GM23338 (cell line): ENCODE measurements around the gene XKR8. TPM values are rescaled to one million over a fixed set of nuclear protein-coding genes. Genes with fewer than 3 reads are reported as not detected.

Experiments
- ATAC-seq: fragments of 200-7000 bp; cut with Tn5 transposase; 3 replicates; pipeline ENCODE4 v1.9.1; 2020
- DNase-seq: peaks from one replicate; pipeline ENCODE4 v3.0.0-alpha.2; 2015; ENCODE audit warnings: low spot score
- H2AFZ ChIP-seq: fragments of 200-600 bp; sonication (generic); 2 replicates; pipeline ENCODE4 v1.8.0; 2016; ENCODE audit warnings: antibody characterized with exemption, mild to moderate bottlenecking, moderate library complexity
- H3F3A ChIP-seq: fragments of 200-600 bp; sonication (generic); replicated peaks from 2 replicates; pipeline ENCODE4 v1.8.0; 2017; ENCODE audit warnings: antibody characterized with exemption, mixed run types, low read depth
- H3K27ac ChIP-seq: fragments of 200-600 bp; sonication (generic); 2 replicates; pipeline ENCODE4 v1.6.1; 2016; ENCODE audit warnings: low read depth
- H3K27me3 ChIP-seq: fragments of 200-600 bp; sonication (generic); 2 replicates; pipeline ENCODE4 v1.8.0; 2016; ENCODE audit warnings: mild to moderate bottlenecking, mixed run types, moderate library complexity; ENCODE audit not compliant: insufficient read depth
- H3K36me3 ChIP-seq: fragments of 200-600 bp; sonication (generic); 2 replicates; pipeline ENCODE4 v1.8.0; 2016; ENCODE audit warnings: mild to moderate bottlenecking; ENCODE audit not compliant: insufficient read depth
- H3K4me1 ChIP-seq: fragments of 200-600 bp; sonication (generic); 2 replicates; pipeline ENCODE4 v1.8.0; 2016; ENCODE audit warnings: mild to moderate bottlenecking, moderate library complexity; ENCODE audit not compliant: insufficient read depth
- H3K4me2 ChIP-seq: fragments of 200-600 bp; sonication (generic); 2 replicates; pipeline ENCODE4 v1.7.1; 2017; ENCODE audit warnings: mixed run types
- H3K4me3 ChIP-seq: fragments of 200-600 bp; sonication (generic); 2 replicates; pipeline ENCODE4 v1.6.1; 2016; ENCODE audit warnings: mixed run types
- H3K79me2 ChIP-seq: fragments of 200-600 bp; sonication (generic); replicated peaks from 2 replicates; pipeline ENCODE4 v1.8.0; 2017; ENCODE audit warnings: mild to moderate bottlenecking; ENCODE audit not compliant: insufficient read depth
- H3K9me2 ChIP-seq: fragments of 200-600 bp; sonication (generic); 2 replicates; pipeline ENCODE4 v1.8.0; 2017; ENCODE audit not compliant: insufficient read depth
- H4K20me1 ChIP-seq: fragments of 200-600 bp; sonication (generic); replicated peaks from 2 replicates; pipeline ENCODE4 v1.8.0; 2017; ENCODE audit warnings: mild to moderate bottlenecking; ENCODE audit not compliant: insufficient read depth
- H3K27ac Mint-ChIP-seq: 2 replicates; pipeline ENCODE4 v1.8.0; 2020; ENCODE audit warnings: inconsistent platforms, mild to moderate bottlenecking, moderate library complexity, mixed read lengths
- H3K27me3 Mint-ChIP-seq: 3 replicates; pipeline ENCODE4 v1.8.0; 2022; ENCODE audit warnings: low read depth, mild to moderate bottlenecking, moderate library complexity, mixed read lengths, inconsistent platforms; ENCODE audit not compliant: insufficient read depth, poor library complexity
- H3K36me3 Mint-ChIP-seq: 3 replicates; pipeline ENCODE4 v1.8.0; 2021; ENCODE audit warnings: low read depth, mild to moderate bottlenecking, inconsistent platforms, moderate library complexity, mixed read lengths
- H3K4me1 Mint-ChIP-seq: 3 replicates; pipeline ENCODE4 v1.8.0; 2020; ENCODE audit warnings: mild to moderate bottlenecking, inconsistent platforms, mixed read lengths
- H3K4me3 Mint-ChIP-seq: 3 replicates; pipeline ENCODE4 v1.8.0; 2021; ENCODE audit warnings: moderate library complexity, mild to moderate bottlenecking, inconsistent platforms, mixed read lengths
- H3K9me3 Mint-ChIP-seq: 3 replicates; pipeline ENCODE4 v1.8.0; 2020; ENCODE audit warnings: moderate library complexity, mild to moderate bottlenecking, inconsistent platforms, mixed read lengths
- CTCF ChIP-seq, 2 experiments: fragments of 200-600 bp in 1 of 2; sonication (generic) in 1 of 2; conservative IDR thresholded peaks; 2 replicates each; pipeline versions ENCODE4 v1.5.1 to v1.6.1; 2016 to 2017; ENCODE audit warnings: antibody characterized with exemption in 2 of 2, low read depth in 2 of 2, mild to moderate bottlenecking in 2 of 2, moderate library complexity in 1 of 2
- ETS1 ChIP-seq: IDR thresholded peaks from 2 replicates; pipeline ENCODE4 v1.6.1; 2016; ENCODE audit warnings: antibody characterized with exemption
- EZH2 ChIP-seq: fragments of 200-600 bp; sonication (generic); IDR thresholded peaks from one replicate; pipeline ENCODE4 v1.8.0; 2017; ENCODE audit warnings: antibody characterized with exemption, mild to moderate bottlenecking, low read depth; ENCODE audit not compliant: unreplicated experiment
- JUNB ChIP-seq: IDR thresholded peaks from one replicate; pipeline ENCODE4 v1.6.1; 2016; ENCODE audit warnings: antibody characterized with exemption; ENCODE audit not compliant: unreplicated experiment
- POLR2AphosphoS5 ChIP-seq: IDR thresholded peaks from 2 replicates; pipeline ENCODE4 v1.6.1; 2016; ENCODE audit warnings: antibody characterized with exemption, low read depth
- ZNF462 ChIP-seq: fragments of 250-450 bp; sonication (Bioruptor Pico); IDR thresholded peaks from 2 replicates; pipeline ENCODE4 v1.5.0; 2020; ENCODE audit warnings: mild to moderate bottlenecking, moderate library complexity
- polyA plus RNA-seq: library from polyadenylated mRNA; unstranded; fragments of >200 nt; fragmentation: Nextera tagmentation; extraction: Ambion mirVana; gene quantifications from 2 replicates; pipeline ENCODE4 v1.2.1, GENCODE V29; 2016
- total RNA-seq: library from RNA; depleted of rRNA; stranded (reverse); fragments of >200 nt; shearing (Covaris generic); gene quantifications from 2 replicates; pipeline ENCODE4 v1.2.3, GENCODE V29; 2014

The XKR8 gene
- total and polyA plus RNA-seq, 2 experiments from 2014 or later = 8.2 to 13.1 TPM

GRCh38 chr1:27993241-27993640, 33.5 kb downstream of the XKR8 start:
- DNase-seq = no peak
- Histone ChIP-seq H4K20me1 (no peaks in the 10 kb centered on the region; the same call in 1 of the 2 replicates), H3F3A (no peaks in the 10 kb centered on the region), H3K4me2 (no peak overlapping the region), H3K36me3 (peaks cover 30% of the 10 kb centered on the region; the same call in 1 of the 2 replicates), H3K4me1 (no peaks in the 10 kb centered on the region), H3K4me3 (no peak overlapping the region), H2AFZ (no peak overlapping the region), H3K27ac (no peak overlapping the region), H3K79me2 (no peaks in the 10 kb centered on the region), H3K27me3 (no peaks in the 10 kb centered on the region), H3K9me2 (no peaks in the 10 kb centered on the region)
- ATAC-seq = no peak
- H3K27me3 Mint-ChIP-seq = no peaks in the 10 kb centered on the region
- no peak overlapping the region for H3K27ac Mint-ChIP-seq
- no peaks in the 10 kb centered on the region for H3K4me1 Mint-ChIP-seq
- peaks cover 51% of the 10 kb centered on the region for H3K36me3 Mint-ChIP-seq
- H3K9me3 Mint-ChIP-seq = no peaks in the 10 kb centered on the region
- H3K4me3 Mint-ChIP-seq = no peak overlapping the region
- TF ChIP-seq JUNB = no peak
- TF ChIP-seq ZNF462 (CRISPR knock-in tag) = no peak
- no peak for TF ChIP-seq POLR2AphosphoS5
- no peak for TF ChIP-seq CTCF (conservative IDR thresholded peaks at IDR 0.05; ENCODE audit: low read depth in 2 of 2)
- TF ChIP-seq ETS1 = no peak
- no peak for TF ChIP-seq EZH2
